Thymus (tissue), 11 donors: ENCODE results near the gene ATPAF1. TPM values are rescaled to one million over a fixed set of nuclear protein-coding genes. Genes with fewer than 3 reads are reported as not detected.

Source experiments
- DNase-seq, 9 donors: peaks; one replicate each; pipeline ENCODE4 v3.0.0-alpha.2; 2013; ENCODE audit warnings: low spot score in 9 of 9, low read depth in 6 of 9, missing footprints in 1 of 9
- H3K27ac ChIP-seq, 2 donors: one replicate each; pipeline ENCODE4 v1.5.1; 2013; ENCODE audit warnings: control low read depth in 1 of 2, low read depth in 1 of 2, low read length in 1 of 2, mild to moderate bottlenecking in 1 of 2, moderate library complexity in 1 of 2
- H3K27me3 ChIP-seq, 2 donors: one replicate each; pipeline ENCODE4 v1.5.1; 2013; ENCODE audit warnings: low read length in 1 of 2; ENCODE audit not compliant: control insufficient read depth in 2 of 2, insufficient read depth in 1 of 2
- H3K36me3 ChIP-seq, 2 donors: one replicate each; pipeline ENCODE4 v1.5.1; 2013; ENCODE audit warnings: low read length in 1 of 2, mild to moderate bottlenecking in 1 of 2, moderate library complexity in 1 of 2; ENCODE audit not compliant: control insufficient read depth in 2 of 2, insufficient read depth in 2 of 2
- H3K4me1 ChIP-seq, 2 donors: one replicate each; pipeline ENCODE4 v1.5.1; 2013; ENCODE audit warnings: low read length in 2 of 2; ENCODE audit not compliant: control insufficient read depth in 2 of 2, insufficient read depth in 2 of 2
- H3K4me3 ChIP-seq, 2 donors: one replicate each; pipeline ENCODE4 v1.5.1; 2013; ENCODE audit warnings: low read length in 2 of 2, control low read depth in 1 of 2, mild to moderate bottlenecking in 1 of 2
- H3K9me3 ChIP-seq, 2 donors: one replicate each; pipeline ENCODE4 v1.5.1; 2013; ENCODE audit warnings: low read length in 1 of 2, mild to moderate bottlenecking in 1 of 2; ENCODE audit not compliant: control insufficient read depth in 2 of 2, insufficient read depth in 1 of 2
- WGBS: extraction: QIAGEN DNeasy Blood & Tissue Kit; methylation state at CpG from one replicate; pipeline ENCODE4 v1.1.7; 2013; 5-methylcytosine and 5-hydroxymethylcytosine counted together
- polyA plus RNA-seq: library from polyadenylated mRNA; stranded (reverse); fragments of 200-250 nt; gene quantifications from one replicate; pipeline ENCODE4 v1.2.3, GENCODE V29; 2013
- total RNA-seq: library from RNA; stranded (reverse); fragments of 120-200 nt; gene quantifications from one replicate; pipeline ENCODE4 v1.2.4, GENCODE V29; 2013
- donor health status: healthy.

ATPAF1 gene
- total and polyA plus RNA-seq, 2 donors: 34.6 to 53.4 TPM

- Histone ChIP-seq H3K27ac (no peak overlapping the region), H3K36me3 (peaks cover 22 to 31% of the 10 kb centered on the region in 2 donors)
- WGBS: over 99% methylated on average over 2 of the region's 2 CpGs
These were observed 18.4 kb downstream of the ATPAF1 start for GRCh38 chr1:46649764-46650163.

GRCh38 chr1:46647611-46648010 is 20.6 kb downstream of the ATPAF1 start:
- DNase-seq: no peak
- Histone ChIP-seq H3K27me3 (no peaks in the 10 kb centered on the region), H3K27ac (no peak overlapping the region), H3K9me3 (peaks cover 0 to 7% of the 10 kb centered on the region in 2 donors), H3K36me3 (peaks cover 26 to 37% of the 10 kb centered on the region in 2 donors), H3K4me3 (no peak overlapping the region), H3K4me1 (no peaks in the 10 kb centered on the region)
- 99% methylated on average over 3 of the region's 3 CpGs for WGBS

More at GRCh38 chr1:46649764-46650163, 18.4 kb downstream of the ATPAF1 start:
- Histone ChIP-seq H3K9me3 (peaks cover 0 to 7% of the 10 kb centered on the region in 2 donors), H3K27me3 (no peaks in the 10 kb centered on the region), H3K4me1 (no peaks in the 10 kb centered on the region), H3K4me3 (no peak overlapping the region)
- DNase-seq: no peak

DNA sequence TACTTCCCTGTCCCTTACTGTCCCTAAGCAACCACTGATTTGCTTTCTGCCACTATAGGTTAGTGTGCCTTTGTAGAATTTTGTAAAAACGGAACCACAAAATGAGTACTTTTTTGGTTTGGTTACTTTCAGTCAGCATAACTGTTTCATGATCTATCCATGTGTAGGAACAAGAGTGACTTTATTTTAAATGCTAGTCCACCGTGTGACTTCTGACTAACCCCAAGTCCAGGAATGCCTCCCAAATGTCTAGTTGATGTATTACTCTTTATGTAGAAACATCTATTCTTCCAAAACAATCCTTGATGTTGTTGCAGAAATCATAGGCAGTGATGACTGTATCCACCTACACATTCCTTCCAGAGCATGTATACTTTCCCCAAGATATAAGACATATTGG is 21.3 kb downstream of the ATPAF1 start:
- DNase-seq: no peak
- 98% methylated on average over 2 of the region's 2 CpGs for WGBS
- Histone ChIP-seq H3K36me3 (peaks cover 21 to 31% of the 10 kb centered on the region in 2 donors), H3K27me3 (no peaks in the 10 kb centered on the region), H3K27ac (no peak overlapping the region), H3K4me3 (no peak overlapping the region), H3K4me1 (no peaks in the 10 kb centered on the region), H3K9me3 (peaks cover 0 to 7% of the 10 kb centered on the region in 2 donors)

- no peaks in the 10 kb centered on the region for H3K4me1 ChIP-seq
- H3K9me3 ChIP-seq: peaks cover 0 to 7% of the 10 kb centered on the region in 2 donors
- WGBS: 94% methylated on average over 1 of the region's 1 CpG
- no peak overlapping the region for H3K27ac ChIP-seq
- no peaks in the 10 kb centered on the region for H3K27me3 ChIP-seq
- no peak overlapping the region for H3K4me3 ChIP-seq
- no peak for DNase-seq
- peaks cover 21 to 31% of the 10 kb centered on the region in 2 donors for H3K36me3 ChIP-seq
These were observed 21.8 kb downstream of the ATPAF1 start for GRCh38 chr1:46646331-46646730.

- Histone ChIP-seq H3K4me1 (no peaks in the 10 kb centered on the region), H3K36me3 (peaks cover 21 to 31% of the 10 kb centered on the region in 2 donors), H3K4me3 (no peak overlapping the region), H3K27me3 (no peaks in the 10 kb centered on the region), H3K9me3 (peaks cover 0 to 7% of the 10 kb centered on the region in 2 donors), H3K27ac (no peak overlapping the region)
- no peak for DNase-seq
- WGBS: 97% methylated on average over 4 of the region's 4 CpGs
These were observed 22.3 kb downstream of the ATPAF1 start for GRCh38 chr1:46645815-46646214.

DNA sequence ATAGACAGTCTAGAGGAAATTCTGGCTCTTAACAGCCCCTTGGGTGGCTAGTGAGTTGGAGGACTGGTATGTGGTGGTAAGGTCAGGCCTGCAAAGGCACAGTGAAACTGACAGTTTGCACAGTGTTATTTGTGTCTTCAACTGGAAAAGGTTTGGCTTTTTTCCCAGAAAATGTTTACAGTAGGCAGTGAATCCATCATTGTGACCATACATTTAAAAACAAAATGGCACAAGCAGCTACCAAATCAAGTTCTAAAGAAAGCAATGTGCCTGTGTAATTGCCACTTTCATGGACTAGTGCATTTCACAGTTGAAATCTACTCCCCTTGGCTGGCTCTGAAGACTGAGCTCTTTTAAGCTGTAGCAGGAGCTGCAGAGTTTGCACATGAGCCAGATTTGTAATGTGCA is 24.8 kb downstream of the ATPAF1 start:
- Histone ChIP-seq H3K27me3 (no peaks in the 10 kb centered on the region), H3K9me3 (peaks cover 0 to 5% of the 10 kb centered on the region in 2 donors), H3K27ac (no peak overlapping the region), H3K4me1 (no peaks in the 10 kb centered on the region), H3K36me3 (peaks cover 13 to 16% of the 10 kb centered on the region in 2 donors), H3K4me3 (no peak overlapping the region)
- no peak for DNase-seq

GRCh38 chr1:46642115-46642680 is 26.0 kb downstream of the ATPAF1 start:
- H3K4me3 ChIP-seq: no peak overlapping the region
- H3K9me3 ChIP-seq: no peaks in the 10 kb centered on the region
- no peak overlapping the region for H3K27ac ChIP-seq
- peaks cover 10 to 12% of the 10 kb centered on the region in 2 donors for H3K36me3 ChIP-seq
- no peaks in the 10 kb centered on the region for H3K27me3 ChIP-seq
- DNase-seq: no peak
- H3K4me1 ChIP-seq: no peaks in the 10 kb centered on the region

DNA sequence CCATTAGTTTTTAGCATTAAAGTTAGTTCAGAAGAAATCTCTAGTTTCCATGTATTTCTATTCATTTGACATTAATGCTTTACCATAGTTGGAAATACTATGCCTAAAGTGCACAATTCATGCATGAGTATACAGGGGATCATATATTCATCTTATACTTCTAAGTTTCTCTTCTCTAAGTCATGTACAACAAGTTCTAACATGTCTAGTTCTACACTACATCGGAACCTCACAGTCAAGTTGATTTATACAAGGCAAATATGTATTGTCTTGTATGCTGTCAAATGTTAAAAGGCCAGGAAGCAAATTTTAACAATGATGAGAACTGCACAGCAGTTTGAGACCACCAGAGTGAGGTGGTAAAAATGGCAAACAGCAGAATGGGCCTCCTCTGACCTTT is 28.6 kb downstream of the ATPAF1 start:
- no peak for DNase-seq
- Histone ChIP-seq H3K4me3 (no peak overlapping the region), H3K27me3 (no peaks in the 10 kb centered on the region), H3K4me1 (no peaks in the 10 kb centered on the region), H3K27ac (no peak overlapping the region), H3K36me3 (peaks cover 19 to 24% of the 10 kb centered on the region in 2 donors), H3K9me3 (no peaks in the 10 kb centered on the region)
- WGBS: 98% methylated on average over 1 of the region's 1 CpG

DNA sequence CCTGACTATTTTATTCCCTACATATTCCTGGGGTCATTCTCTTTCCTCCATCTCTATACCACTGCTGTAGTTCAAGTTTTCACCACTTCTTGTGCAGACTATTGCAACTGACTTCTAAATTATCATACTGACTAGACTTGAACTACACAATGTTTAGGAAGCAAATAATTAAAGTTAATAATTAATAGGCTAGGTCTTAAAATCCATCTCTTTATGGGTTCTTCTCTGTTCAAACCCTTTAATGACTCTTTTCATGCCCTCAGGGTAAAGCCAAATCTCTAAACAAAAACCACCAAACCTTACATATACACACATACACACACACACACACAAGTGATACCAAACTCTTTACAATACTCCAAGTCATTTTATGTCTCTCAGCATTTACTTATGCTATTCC is 29.2 kb downstream of the ATPAF1 start:
- no peak overlapping the region for H3K4me3 ChIP-seq
- no peaks in the 10 kb centered on the region for H3K27me3 ChIP-seq
- peaks cover 25 to 29% of the 10 kb centered on the region in 2 donors for H3K36me3 ChIP-seq
- DNase-seq: no peak
- no peak overlapping the region for H3K27ac ChIP-seq
- H3K9me3 ChIP-seq: no peaks in the 10 kb centered on the region
- no peaks in the 10 kb centered on the region for H3K4me1 ChIP-seq
